AML-193 (cell line): ENCODE data around the gene FAM89A.
"Not testable (repeated sequence)": the region's sequence is repeated elsewhere in the genome, so short reads cannot be mapped to it uniquely, and the experiment has no call there.

Source experiments
- DNase-seq, 2 experiments: peaks; one replicate each; lab custom pipeline; 2025; lab: John Stamatoyannopoulos, UW

The FAM89A gene

GRCh38 chr1:231029841-231030240 lies 10.2 kb downstream of the FAM89A start:
- no peak for DNase-seq

GRCh38 chr1:231029247-231029646 lies 10.8 kb downstream of the FAM89A start:
- DNase-seq = not testable (repeated sequence)

GRCh38 chr1:231028682-231029081 lies 11.4 kb downstream of the FAM89A start:
- DNase-seq = no peak

GRCh38 chr1:231027971-231028370 lies 12.1 kb downstream of the FAM89A start:
- no peak for DNase-seq

GRCh38 chr1:231027136-231027925 lies 12.7 kb downstream of the FAM89A start:
- no peak for DNase-seq

- no peak for DNase-seq
These were observed 13.5 kb downstream of the FAM89A start for GRCh38 chr1:231026576-231026975.

GRCh38 chr1:231023150-231023549 lies 16.9 kb downstream of the FAM89A start:
- DNase-seq = no peak

GRCh38 chr1:231022543-231022942 lies 17.5 kb downstream of the FAM89A start:
- DNase-seq = not testable (repeated sequence)

- no peak for DNase-seq
These were observed 18.5 kb downstream of the FAM89A start for GRCh38 chr1:231021540-231022031.

GRCh38 chr1:231020816-231021215 lies 19.2 kb downstream of the FAM89A start:
- DNase-seq = no peak

- DNase-seq = no peak
These were observed 19.9 kb downstream of the FAM89A start for GRCh38 chr1:231020139-231020601.

- no peak for DNase-seq
These were observed 20.3 kb downstream of the FAM89A start for GRCh38 chr1:231019711-231020110.

- no peak for DNase-seq
These were observed 23.1 kb downstream of the FAM89A start for GRCh38 chr1:231016966-231017365.

- no peak for DNase-seq
These were observed 23.8 kb downstream of the FAM89A start for GRCh38 chr1:231016234-231016633.

- DNase-seq = no peak
These were observed 26.6 kb downstream of the FAM89A start for GRCh38 chr1:231013391-231014015.

GRCh38 chr1:231011963-231012362 lies 28.1 kb downstream of the FAM89A start:
- no peak for DNase-seq

- no peak for DNase-seq
These were observed 28.7 kb downstream of the FAM89A start for GRCh38 chr1:231011360-231011759.

- not testable (repeated sequence) for DNase-seq
These were observed 32.5 kb downstream of the FAM89A start for GRCh38 chr1:231007535-231007934.

- no peak for DNase-seq
These were observed 38.2 kb downstream of the FAM89A start for GRCh38 chr1:231001892-231002291.

- DNase-seq = no peak
These were observed 39.4 kb downstream of the FAM89A start for GRCh38 chr1:231000639-231001038.

- no peak for DNase-seq
These were observed 39.9 kb downstream of the FAM89A start for GRCh38 chr1:231000201-231000600.

- DNase-seq = no peak
These were observed 45.2 kb downstream of the FAM89A start for GRCh38 chr1:230994860-230995259.

GRCh38 chr1:230992100-230992774 lies 47.8 kb downstream of the FAM89A start:
- DNase-seq = no peak
